ENCODE measurements around the gene HNRNPUL1.

Gene HNRNPUL1

GRCh38 chr19:41350735-41351338 is 86.7 kb downstream of the HNRNPUL1 start:
- peak overlapping the region; percentile 83 for H3K4me3 ChIP-seq (ENCODE audit: low read depth, low read length)

GRCh38 chr19:41351339-41352245 is 87.4 kb downstream of the HNRNPUL1 start:
- peak overlapping the region; percentile 83 for H3K4me3 ChIP-seq (ENCODE audit: low read depth, low read length)
- DNase-seq (ENCODE audit: low read depth), result no peak
- no peak for TF ChIP-seq CTCF (IDR thresholded peaks at IDR 0.05; ENCODE audit: low read depth, low read length, missing control alignments)

More at GRCh38 chr19:41350735-41351338, 86.7 kb downstream of the HNRNPUL1 start:
- no peak for DNase-seq (ENCODE audit: low read depth)
- TF ChIP-seq CTCF (IDR thresholded peaks at IDR 0.05; ENCODE audit: low read depth, low read length, missing control alignments), result no peak

- H3K4me3 ChIP-seq (ENCODE audit: low read depth, low read length), result peak overlapping the region; percentile 83
- no peak for TF ChIP-seq CTCF (IDR thresholded peaks at IDR 0.05; ENCODE audit: low read depth, low read length, missing control alignments)
- no peak for DNase-seq (ENCODE audit: low read depth)
Observed at GRCh38 chr19:41352279-41352608, 88.1 kb downstream of the HNRNPUL1 start.

- DNase-seq (ENCODE audit: low read depth), result no peak
- peak overlapping the region; percentile 83 for H3K4me3 ChIP-seq (ENCODE audit: low read depth, low read length)
- TF ChIP-seq CTCF (IDR thresholded peaks at IDR 0.05; ENCODE audit: low read depth, low read length, missing control alignments), result peak; percentile 77
Observed at GRCh38 chr19:41352609-41353465, 88.7 kb downstream of the HNRNPUL1 start.

GRCh38 chr19:41353466-41354342 is 89.5 kb downstream of the HNRNPUL1 start, which contains the start of gene TGFB1:
TSS of gene TGFB1 (minus strand) at chr19:41353922. CDS start at chr19:41353044, 878 bp downstream.
- DNase-seq (ENCODE audit: low read depth), result peak; percentile 71
- peak within 1 kb of the TSS; percentile 83 for H3K4me3 ChIP-seq (ENCODE audit: low read depth, low read length)
- peak; percentile 88 for TF ChIP-seq CTCF (IDR thresholded peaks at IDR 0.05; ENCODE audit: low read depth, low read length, missing control alignments)

All from GM12864 (cell line).